ENCODE data around the gene SIX1. TPM values are rescaled to one million over a fixed set of nuclear protein-coding genes. Genes with fewer than 3 reads are reported as not detected.

Gene SIX1
- total and polyA plus RNA-seq, 4 donors: 0.17 to 44.8 (median 19.9) TPM

GRCh38 chr14:60649875-60650372, 647 bp upstream of the SIX1 start:
- peak in 3 of 6 donors; percentile 29 to 38 (median 35) for DNase-seq (ENCODE audit: low read depth in 4 of 6, low spot score in 6 of 6)
- no peak overlapping the region for H3K27ac ChIP-seq (ENCODE audit: low read depth, low read length)
- no peaks in the 10 kb centered on the region for H3K36me3 ChIP-seq (ENCODE audit: control insufficient read depth, insufficient read depth, low read length)
- H3K4me3 ChIP-seq (ENCODE audit: low read depth, low read length): peak overlapping the region; percentile 41
- peaks cover 100% of the 10 kb centered on the region for H3K27me3 ChIP-seq (ENCODE audit: control insufficient read depth, insufficient read depth, low read length)
- no peaks in the 10 kb centered on the region for H3K9me3 ChIP-seq (ENCODE audit: control insufficient read depth, insufficient read depth, low read length)
- H3K4me1 ChIP-seq (ENCODE audit: control insufficient read depth, insufficient read depth, low read length): peaks cover 44% of the 10 kb centered on the region
- 2% methylated on average over 10 of the region's 15 CpGs for WGBS (ENCODE audit: insufficient coverage)

GRCh38 chr14:60648249-60648933, 886 bp downstream of the SIX1 start:
- Histone ChIP-seq H3K9me3 (ENCODE audit: control insufficient read depth, insufficient read depth, low read length) (no peaks in the 10 kb centered on the region), H3K4me1 (ENCODE audit: control insufficient read depth, insufficient read depth, low read length) (peaks cover 43% of the 10 kb centered on the region), H3K27ac (ENCODE audit: low read depth, low read length) (peak overlapping the region; percentile 7), H3K36me3 (ENCODE audit: control insufficient read depth, insufficient read depth, low read length) (no peaks in the 10 kb centered on the region), H3K4me3 (ENCODE audit: low read depth, low read length) (peak overlapping the region; percentile 42), H3K27me3 (ENCODE audit: control insufficient read depth, insufficient read depth, low read length) (peaks cover 100% of the 10 kb centered on the region)
- DNase-seq (ENCODE audit: low read depth in 4 of 6, low spot score in 6 of 6): peak in 1 of 6 donors; percentile 36
- WGBS (ENCODE audit: insufficient coverage): under 1% methylated on average over 60 of the region's 61 CpGs

GRCh38 chr14:60647837-60648248, 1.4 kb downstream of the SIX1 start:
- DNase-seq (ENCODE audit: low read depth in 4 of 6, low spot score in 6 of 6): peak in 2 of 6 donors; percentile 13 to 14
- Histone ChIP-seq H3K4me3 (ENCODE audit: low read depth, low read length) (peak overlapping the region; percentile 42), H3K4me1 (ENCODE audit: control insufficient read depth, insufficient read depth, low read length) (peaks cover 41% of the 10 kb centered on the region), H3K9me3 (ENCODE audit: control insufficient read depth, insufficient read depth, low read length) (no peaks in the 10 kb centered on the region), H3K27ac (ENCODE audit: low read depth, low read length) (peak overlapping the region; percentile 7), H3K27me3 (ENCODE audit: control insufficient read depth, insufficient read depth, low read length) (peaks cover 100% of the 10 kb centered on the region), H3K36me3 (ENCODE audit: control insufficient read depth, insufficient read depth, low read length) (no peaks in the 10 kb centered on the region)
- WGBS (ENCODE audit: insufficient coverage): 3% methylated on average over 15 of the region's 21 CpGs

GRCh38 chr14:60647081-60647836, 2.0 kb downstream of the SIX1 start:
- Histone ChIP-seq H3K27me3 (ENCODE audit: control insufficient read depth, insufficient read depth, low read length) (peaks cover 100% of the 10 kb centered on the region), H3K36me3 (ENCODE audit: control insufficient read depth, insufficient read depth, low read length) (no peaks in the 10 kb centered on the region), H3K9me3 (ENCODE audit: control insufficient read depth, insufficient read depth, low read length) (no peaks in the 10 kb centered on the region), H3K4me3 (ENCODE audit: low read depth, low read length) (peak overlapping the region; percentile 42), H3K4me1 (ENCODE audit: control insufficient read depth, insufficient read depth, low read length) (peaks cover 41% of the 10 kb centered on the region), H3K27ac (ENCODE audit: low read depth, low read length) (no peak overlapping the region)
- WGBS (ENCODE audit: insufficient coverage): 1% methylated on average over 42 of the region's 43 CpGs
- DNase-seq (ENCODE audit: low read depth in 4 of 6, low spot score in 6 of 6): peak in 3 of 6 donors; percentile 5 to 52 (median 9)

- Histone ChIP-seq H3K27me3 (ENCODE audit: control insufficient read depth, insufficient read depth, low read length) (peaks cover 100% of the 10 kb centered on the region), H3K36me3 (ENCODE audit: control insufficient read depth, insufficient read depth, low read length) (no peaks in the 10 kb centered on the region), H3K27ac (ENCODE audit: low read depth, low read length) (no peak overlapping the region), H3K4me3 (ENCODE audit: low read depth, low read length) (peak overlapping the region; percentile 42), H3K4me1 (ENCODE audit: control insufficient read depth, insufficient read depth, low read length) (peaks cover 45% of the 10 kb centered on the region), H3K9me3 (ENCODE audit: control insufficient read depth, insufficient read depth, low read length) (no peaks in the 10 kb centered on the region)
- WGBS (ENCODE audit: insufficient coverage): 10% methylated on average over 6 of the region's 11 CpGs
- DNase-seq (ENCODE audit: low read depth in 4 of 6, low spot score in 6 of 6): peak in 2 of 6 donors; percentile 4 to 23
Observed at GRCh38 chr14:60646226-60646818, 3.0 kb downstream of the SIX1 start.

GRCh38 chr14:60645126-60645741, 4.0 kb downstream of the SIX1 start:
- Histone ChIP-seq H3K27ac (ENCODE audit: low read depth, low read length) (no peak overlapping the region), H3K4me1 (ENCODE audit: control insufficient read depth, insufficient read depth, low read length) (peaks cover 45% of the 10 kb centered on the region)

GRCh38 chr14:60644666-60645065, 4.6 kb downstream of the SIX1 start:
- WGBS (ENCODE audit: insufficient coverage): 60% methylated on average over 1 of the region's 1 CpG
- H3K4me3 ChIP-seq (ENCODE audit: low read depth, low read length): no peak overlapping the region

More at GRCh38 chr14:60645126-60645741, 4.0 kb downstream of the SIX1 start:
- no peaks in the 10 kb centered on the region for H3K36me3 ChIP-seq (ENCODE audit: control insufficient read depth, insufficient read depth, low read length)
- peak in 1 of 6 donors; percentile 20 for DNase-seq (ENCODE audit: low read depth in 4 of 6, low spot score in 6 of 6)
- H3K4me3 ChIP-seq (ENCODE audit: low read depth, low read length): peak overlapping the region; percentile 9
- no peaks in the 10 kb centered on the region for H3K9me3 ChIP-seq (ENCODE audit: control insufficient read depth, insufficient read depth, low read length)
- no CpG with 5 or more reads among the region's 2 CpGs for WGBS (ENCODE audit: insufficient coverage)
- peaks cover 100% of the 10 kb centered on the region for H3K27me3 ChIP-seq (ENCODE audit: control insufficient read depth, insufficient read depth, low read length)

GRCh38 chr14:60643463-60644314, 5.6 kb downstream of the SIX1 start:
- Histone ChIP-seq H3K4me3 (ENCODE audit: low read depth, low read length) (peak overlapping the region; percentile 9), H3K27me3 (ENCODE audit: control insufficient read depth, insufficient read depth, low read length) (peaks cover 100% of the 10 kb centered on the region), H3K36me3 (ENCODE audit: control insufficient read depth, insufficient read depth, low read length) (no peaks in the 10 kb centered on the region), H3K9me3 (ENCODE audit: control insufficient read depth, insufficient read depth, low read length) (no peaks in the 10 kb centered on the region), H3K27ac (ENCODE audit: low read depth, low read length) (no peak overlapping the region), H3K4me1 (ENCODE audit: control insufficient read depth, insufficient read depth, low read length) (peaks cover 32% of the 10 kb centered on the region)
- DNase-seq (ENCODE audit: low read depth in 4 of 6, low spot score in 6 of 6): peak in 2 of 6 donors; percentile 40 to 46
- WGBS (ENCODE audit: insufficient coverage): 2% methylated on average over 11 of the region's 29 CpGs

More at GRCh38 chr14:60644666-60645065, 4.6 kb downstream of the SIX1 start:
- Histone ChIP-seq H3K27ac (ENCODE audit: low read depth, low read length) (no peak overlapping the region), H3K27me3 (ENCODE audit: control insufficient read depth, insufficient read depth, low read length) (peaks cover 100% of the 10 kb centered on the region), H3K4me1 (ENCODE audit: control insufficient read depth, insufficient read depth, low read length) (peaks cover 41% of the 10 kb centered on the region), H3K9me3 (ENCODE audit: control insufficient read depth, insufficient read depth, low read length) (no peaks in the 10 kb centered on the region), H3K36me3 (ENCODE audit: control insufficient read depth, insufficient read depth, low read length) (no peaks in the 10 kb centered on the region)
- DNase-seq (ENCODE audit: low read depth in 4 of 6, low spot score in 6 of 6): peak in 2 of 6 donors; percentile 14 to 19
